Fibroblast of peridontal ligament (primary cell): ENCODE measurements around the gene IL34.

Experiments
- DNase-seq: peaks from one replicate; pipeline ENCODE4 v3.0.0-alpha.2; 2010; ENCODE audit errors: extremely low read depth

The IL34 gene

DNA sequence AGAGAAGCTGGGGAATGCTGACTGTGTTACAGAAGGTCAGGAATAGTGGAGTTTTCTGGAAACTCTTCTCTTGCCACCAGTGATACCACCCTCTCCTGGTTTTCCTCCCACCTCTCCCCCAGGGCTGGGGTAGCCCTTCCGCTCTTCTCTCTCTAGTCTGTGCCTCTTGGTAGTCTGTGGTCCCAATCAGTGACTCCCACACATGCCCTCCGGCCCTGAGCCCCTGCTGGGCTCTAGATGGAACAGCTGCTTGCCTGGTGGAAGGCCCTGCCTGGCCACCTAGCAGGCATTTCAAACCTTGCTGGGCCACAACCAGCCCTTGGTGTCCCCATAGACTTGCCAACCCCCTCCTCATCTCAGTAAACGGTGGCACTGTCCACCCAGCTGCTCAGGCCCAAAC, 54.7 kb downstream of the IL34 start:
- DNase-seq: no peak

DNA sequence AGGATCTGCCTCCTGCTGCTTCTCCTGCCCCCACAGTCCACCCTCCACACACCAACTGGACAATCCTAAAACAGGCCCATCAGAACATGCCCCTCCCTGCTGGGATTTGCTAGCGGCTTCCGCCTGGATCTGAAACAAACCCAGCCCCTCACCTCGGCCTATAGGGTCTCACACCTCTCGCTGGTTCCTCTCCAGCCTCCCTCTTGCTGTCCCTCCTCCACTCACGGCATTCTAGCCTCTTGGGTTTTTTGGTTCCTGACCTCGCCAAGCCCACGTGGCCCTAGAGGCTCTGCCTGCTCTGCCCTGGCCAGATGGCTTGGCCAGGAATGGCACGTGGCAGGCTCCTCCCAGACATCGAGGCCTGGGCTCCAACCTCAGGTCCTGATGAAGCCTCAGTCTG, 55.2 kb downstream of the IL34 start:
- no peak for DNase-seq

DNA sequence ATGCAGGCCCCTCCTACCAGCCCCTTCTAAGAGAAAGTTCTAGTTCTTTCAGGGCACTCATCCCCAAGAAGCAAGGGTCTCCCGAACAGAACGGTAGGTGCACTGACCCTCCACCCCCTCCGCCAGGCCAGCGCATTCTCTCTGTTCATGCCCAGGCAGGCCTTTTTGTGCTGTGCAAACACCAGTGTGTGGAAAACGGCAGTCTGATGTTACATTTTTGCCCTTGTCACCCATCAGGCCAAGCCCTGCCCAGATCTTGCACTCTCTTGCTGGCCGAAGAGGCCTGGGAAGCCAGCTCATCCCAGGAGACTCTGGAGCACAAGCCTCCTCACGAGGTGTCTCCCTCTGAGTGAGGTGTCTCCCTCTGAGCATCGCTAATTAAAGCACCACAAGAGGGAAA, 55.6 kb downstream of the IL34 start:
- no peak for DNase-seq

DNA sequence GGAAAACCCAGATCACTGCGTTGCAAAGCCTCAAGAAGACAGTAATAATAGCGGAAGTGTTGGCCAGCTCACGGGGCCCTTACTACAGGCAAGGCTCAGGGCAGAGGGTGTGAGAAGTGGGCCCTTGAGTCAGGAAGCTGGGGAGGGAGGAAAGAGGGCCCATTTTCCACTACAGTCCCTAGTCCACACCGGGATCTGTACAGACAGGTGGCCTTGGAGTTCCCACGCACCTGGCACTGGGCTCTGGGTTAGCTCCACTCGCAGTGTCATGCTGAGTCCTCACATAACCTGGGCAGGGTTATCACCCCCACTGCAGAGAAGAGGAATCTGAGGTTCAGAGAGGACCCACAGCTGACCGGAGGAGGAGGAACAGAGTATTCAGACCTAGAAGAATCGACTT, 56.3 kb downstream of the IL34 start:
- DNase-seq: no peak

DNA sequence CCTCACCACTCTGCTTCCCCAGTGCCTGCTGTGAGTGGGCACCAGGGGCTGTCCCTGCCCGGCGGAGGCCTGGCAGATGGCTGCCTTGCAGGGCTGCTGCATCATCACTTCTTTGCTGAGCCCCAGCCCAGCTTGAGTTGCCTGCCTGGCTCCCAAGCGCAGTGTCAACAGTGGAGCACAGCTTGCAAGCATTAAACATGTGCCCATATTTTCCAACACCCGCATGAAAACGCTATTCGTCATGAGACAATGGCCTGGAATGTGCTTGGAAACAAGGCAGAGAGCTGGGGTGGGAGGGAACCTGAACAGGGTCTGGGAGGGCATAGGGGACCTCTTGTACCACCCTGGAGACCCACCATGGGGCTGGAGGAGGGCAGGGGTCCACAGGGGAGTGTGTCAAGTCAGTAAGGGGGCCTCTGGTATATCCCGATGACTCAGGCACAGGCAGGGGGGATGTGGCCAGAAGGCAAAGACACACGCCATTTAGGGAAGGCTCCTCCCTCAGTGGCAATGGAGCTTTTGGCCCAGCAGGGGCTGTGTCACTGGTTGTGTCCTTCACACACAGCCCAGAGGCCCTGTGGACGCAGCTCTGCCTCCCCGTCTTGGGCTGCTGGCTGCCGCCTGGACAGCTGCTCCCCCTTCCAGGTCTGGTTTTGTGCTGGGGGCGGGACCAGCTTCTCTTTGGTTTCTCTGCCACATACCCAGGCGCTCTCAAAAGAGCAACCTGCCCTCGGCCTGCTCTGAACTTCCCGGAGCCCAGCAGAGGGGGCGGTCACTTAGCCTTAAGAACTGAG, 56.9 kb downstream of the IL34 start:
- peak; percentile 98 for DNase-seq

DNA sequence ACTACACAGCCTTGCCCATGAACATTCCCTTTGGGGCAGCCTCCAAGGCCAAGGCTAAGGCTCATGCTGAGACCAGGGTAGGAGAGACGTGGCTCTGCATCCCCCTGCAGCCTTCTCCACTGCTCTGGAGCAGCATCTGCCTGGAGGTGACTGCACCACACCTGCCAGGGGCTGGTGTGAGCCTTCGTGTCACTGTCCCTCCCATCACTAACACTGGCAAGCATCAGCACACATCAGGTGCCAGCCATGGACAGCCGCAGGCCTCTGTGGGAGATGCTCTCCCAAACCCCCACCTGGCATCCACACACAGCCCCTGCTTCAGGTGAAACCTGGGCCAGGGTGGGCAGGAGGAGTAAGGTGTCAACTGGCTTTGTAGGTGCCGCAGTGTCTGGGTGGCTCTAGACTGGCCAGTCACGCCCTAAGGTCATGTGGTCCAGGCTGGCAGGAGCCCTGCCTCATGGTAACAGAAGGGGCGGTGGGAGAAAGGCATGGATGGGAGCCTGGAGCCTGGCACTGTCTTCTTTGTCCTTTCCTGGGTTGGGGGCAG, 57.5 kb downstream of the IL34 start:
- no peak for DNase-seq

DNA sequence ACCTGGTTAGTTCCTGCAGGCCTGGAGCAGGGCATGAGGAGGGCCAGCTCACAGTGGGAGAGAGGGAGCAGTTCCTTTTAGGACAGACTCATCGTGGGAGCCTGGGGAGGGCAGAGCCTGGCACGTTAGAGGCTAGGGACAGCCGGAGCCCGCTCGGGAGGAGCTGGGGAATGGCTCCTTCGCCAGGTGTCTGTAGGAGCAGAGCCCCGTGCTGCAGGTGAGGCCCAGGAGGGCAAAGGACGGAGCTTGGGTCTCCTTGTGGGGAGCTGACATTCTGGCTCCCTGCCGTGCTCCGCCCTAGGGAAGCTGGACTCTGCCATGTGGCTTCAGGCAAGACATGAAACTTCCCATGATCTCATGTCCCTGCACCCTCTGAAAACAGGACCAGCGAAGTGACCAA, 58.2 kb downstream of the IL34 start:
- no peak for DNase-seq

DNA sequence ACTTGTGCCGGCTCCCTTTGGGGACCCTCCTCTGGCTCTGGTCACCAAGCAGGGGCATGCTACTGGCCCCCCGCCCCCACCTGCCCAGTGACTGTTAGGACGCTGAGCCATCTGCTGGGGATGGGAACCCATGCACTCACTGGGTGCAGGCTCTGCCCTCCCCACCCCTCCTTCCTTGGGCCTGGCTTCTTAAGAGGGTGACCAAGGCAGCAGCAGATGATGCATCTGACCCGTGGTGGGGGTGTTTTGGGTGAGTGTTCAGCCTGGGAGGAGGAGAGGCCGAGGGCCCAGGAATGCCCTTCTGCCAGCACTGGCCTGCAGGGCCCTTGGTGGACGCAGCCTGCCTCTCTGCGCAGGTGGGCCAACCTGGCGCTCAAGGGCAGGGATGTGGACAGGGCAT, 58.7 kb downstream of the IL34 start:
- DNase-seq: no peak

DNA sequence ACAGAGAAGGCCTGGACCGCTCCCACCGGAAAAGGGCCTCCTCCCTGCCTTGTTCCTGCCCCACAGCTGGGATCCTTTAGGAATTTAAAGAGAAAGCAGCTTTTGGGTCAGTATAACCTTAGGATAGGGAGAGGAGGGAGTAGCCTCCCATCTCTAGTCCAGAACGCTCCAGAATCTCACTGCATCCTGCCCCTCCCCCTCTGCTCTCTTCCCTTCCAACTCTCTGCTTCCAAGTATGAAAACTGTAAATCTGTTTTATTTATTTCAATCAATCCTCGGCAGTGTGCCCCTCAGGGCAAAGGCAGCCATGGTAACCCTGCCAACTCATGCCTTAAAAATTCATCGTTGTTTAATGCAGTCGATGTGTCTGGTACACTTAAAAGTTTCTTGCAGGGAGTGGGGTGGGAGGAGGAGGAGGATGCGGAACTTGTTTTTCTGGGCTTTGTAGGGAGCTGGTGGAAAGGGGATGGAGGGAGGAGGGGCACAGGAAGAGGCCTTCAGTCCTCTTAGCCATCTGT, 60.6 kb downstream of the IL34 start:
- DNase-seq: peak; percentile 98

DNA sequence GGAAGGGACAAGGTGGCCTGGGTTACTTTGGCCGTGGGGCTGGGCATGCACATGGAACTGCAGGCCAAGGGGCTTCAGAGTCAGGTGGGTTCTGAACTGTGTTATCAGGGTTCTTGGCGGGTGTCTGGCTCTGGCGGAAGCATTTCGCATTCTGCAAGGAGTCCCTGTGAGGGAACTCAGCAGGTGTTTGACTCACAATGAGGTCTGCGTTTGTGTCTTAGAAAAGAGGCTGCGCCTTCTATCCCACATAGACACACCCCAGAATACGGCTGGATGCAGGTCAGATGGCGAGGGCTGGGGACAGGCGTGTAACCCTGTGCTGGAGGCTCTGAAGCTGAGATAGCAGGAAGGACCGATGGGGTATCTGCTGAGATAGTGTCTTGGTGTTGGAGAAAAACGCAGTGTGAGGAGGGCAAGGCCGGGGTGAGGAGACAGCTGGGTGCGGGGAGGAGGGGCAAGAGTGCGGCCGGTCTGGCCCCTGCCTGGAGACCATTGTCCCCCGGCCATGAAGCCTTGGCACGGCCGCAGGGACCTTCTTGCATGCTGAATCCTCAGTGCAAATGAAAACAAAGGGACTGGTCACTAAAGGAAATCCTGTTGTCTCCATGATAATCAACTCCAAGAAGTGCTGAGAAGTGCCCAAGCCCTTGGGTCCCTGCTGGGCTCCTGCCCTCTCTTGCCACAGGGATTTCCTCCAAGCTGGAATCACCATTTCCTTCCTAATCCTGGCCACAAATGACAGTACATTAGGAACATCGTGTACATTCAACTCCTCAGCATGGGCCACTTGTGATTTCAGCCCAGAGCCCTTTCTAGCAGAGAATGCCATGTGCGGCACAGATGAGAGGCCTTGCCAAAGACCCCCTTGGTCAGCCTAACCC, 62.2 kb downstream of the IL34 start:
- DNase-seq: no peak

DNA sequence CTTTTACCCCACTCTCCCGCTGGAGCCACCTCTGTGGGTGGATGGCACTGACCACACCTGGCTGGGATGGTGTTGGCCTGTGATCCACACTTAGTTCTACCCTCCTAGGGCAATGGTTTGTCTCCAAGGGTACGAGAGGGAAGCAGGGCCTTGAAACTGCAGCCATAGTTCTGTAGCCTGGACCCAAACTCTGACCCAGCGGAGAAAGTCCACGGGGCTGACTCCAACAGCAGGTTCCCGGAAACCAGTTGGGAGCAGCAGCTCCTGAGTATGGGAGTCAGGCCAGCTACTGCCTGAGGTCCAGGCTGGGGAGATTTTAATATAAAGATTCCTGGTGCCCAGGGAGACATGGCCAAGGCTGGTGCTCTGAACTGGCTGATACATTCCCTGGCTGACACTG, 63.1 kb downstream of the IL34 start:
- no peak for DNase-seq

DNA sequence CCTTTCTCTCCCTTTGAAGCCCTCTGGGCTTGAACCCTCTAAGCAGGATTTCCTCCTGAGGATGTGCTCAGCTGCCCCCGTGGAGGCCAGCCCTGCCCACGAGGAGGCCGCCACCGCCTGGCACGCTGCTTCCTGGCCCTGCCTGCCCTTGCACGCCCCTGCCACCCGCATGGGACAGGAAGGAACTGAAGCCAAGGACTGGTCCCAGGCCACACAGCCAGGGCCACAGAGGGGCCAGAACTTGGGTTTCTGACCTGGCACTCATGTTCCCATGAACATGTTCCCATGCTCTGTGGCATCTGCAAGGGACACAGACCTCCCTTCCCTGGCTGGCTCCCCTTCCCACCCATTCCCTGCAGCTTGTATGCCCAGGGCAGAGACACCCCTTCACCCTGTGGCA, 63.6 kb downstream of the IL34 start:
- DNase-seq: no peak
